ENCODE measurements around the gene PPP1R12C.

The PPP1R12C gene

DNA sequence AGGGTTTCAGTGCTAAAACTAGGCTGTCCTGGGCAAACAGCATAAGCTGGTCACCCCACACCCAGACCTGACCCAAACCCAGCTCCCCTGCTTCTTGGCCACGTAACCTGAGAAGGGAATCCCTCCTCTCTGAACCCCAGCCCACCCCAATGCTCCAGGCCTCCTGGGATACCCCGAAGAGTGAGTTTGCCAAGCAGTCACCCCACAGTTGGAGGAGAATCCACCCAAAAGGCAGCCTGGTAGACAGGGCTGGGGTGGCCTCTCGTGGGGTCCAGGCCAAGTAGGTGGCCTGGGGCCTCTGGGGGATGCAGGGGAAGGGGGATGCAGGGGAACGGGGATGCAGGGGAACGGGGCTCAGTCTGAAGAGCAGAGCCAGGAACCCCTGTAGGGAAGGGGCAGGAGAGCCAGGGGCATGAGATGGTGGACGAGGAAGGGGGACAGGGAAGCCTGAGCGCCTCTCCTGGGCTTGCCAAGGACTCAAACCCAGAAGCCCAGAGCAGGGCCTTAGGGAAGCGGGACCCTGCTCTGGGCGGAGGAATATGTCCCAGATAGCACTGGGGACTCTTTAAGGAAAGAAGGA is 2.8 kb downstream of the PPP1R12C start:
- H3K4me3 ChIP-seq (ENCODE audit: low read depth, low read length, poor library complexity, severe bottlenecking): no peak overlapping the region
- H3F3A ChIP-seq (ENCODE audit: insufficient read depth, low read length): no peaks in the 10 kb centered on the region
- H3K4me2 ChIP-seq (ENCODE audit: low read length): peak overlapping the region; percentile 89
- H3K9me2 ChIP-seq (ENCODE audit: low read depth, low read length): no peaks in the 10 kb centered on the region
- no peak for TF ChIP-seq EZH2 (IDR thresholded peaks at IDR 0.05; ENCODE audit: borderline replicate concordance, low read length)
- TF ChIP-seq, protein P1, sequence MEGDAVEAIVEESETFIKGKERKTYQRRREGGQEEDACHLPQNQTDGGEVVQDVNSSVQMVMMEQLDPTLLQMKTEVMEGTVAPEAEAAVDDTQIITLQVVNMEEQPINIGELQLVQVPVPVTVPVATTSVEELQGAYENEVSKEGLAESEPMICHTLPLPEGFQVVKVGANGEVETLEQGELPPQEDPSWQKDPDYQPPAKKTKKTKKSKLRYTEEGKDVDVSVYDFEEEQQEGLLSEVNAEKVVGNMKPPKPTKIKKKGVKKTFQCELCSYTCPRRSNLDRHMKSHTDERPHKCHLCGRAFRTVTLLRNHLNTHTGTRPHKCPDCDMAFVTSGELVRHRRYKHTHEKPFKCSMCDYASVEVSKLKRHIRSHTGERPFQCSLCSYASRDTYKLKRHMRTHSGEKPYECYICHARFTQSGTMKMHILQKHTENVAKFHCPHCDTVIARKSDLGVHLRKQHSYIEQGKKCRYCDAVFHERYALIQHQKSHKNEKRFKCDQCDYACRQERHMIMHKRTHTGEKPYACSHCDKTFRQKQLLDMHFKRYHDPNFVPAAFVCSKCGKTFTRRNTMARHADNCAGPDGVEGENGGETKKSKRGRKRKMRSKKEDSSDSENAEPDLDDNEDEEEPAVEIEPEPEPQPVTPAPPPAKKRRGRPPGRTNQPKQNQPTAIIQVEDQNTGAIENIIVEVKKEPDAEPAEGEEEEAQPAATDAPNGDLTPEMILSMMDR (IDR thresholded peaks at IDR 0.05; ENCODE audit: low read length): no peak
- no peak overlapping the region for H3K9ac ChIP-seq (ENCODE audit: low read length)
- peaks cover 41% of the 10 kb centered on the region for H3K4me1 ChIP-seq (ENCODE audit: insufficient read depth, low read length, severe bottlenecking)
- H3K27me3 ChIP-seq (ENCODE audit: insufficient read depth, low read length): no peaks in the 10 kb centered on the region
- H3K9me3 ChIP-seq (ENCODE audit: low read length): no peaks in the 10 kb centered on the region
- no peaks in the 10 kb centered on the region for H3K79me2 ChIP-seq (ENCODE audit: insufficient read depth, low read length)
- no peaks in the 10 kb centered on the region for H4K20me1 ChIP-seq (ENCODE audit: insufficient read depth, low read length)
- H2AFZ ChIP-seq (ENCODE audit: low read length): no peak overlapping the region
- no peak overlapping the region for H3K27ac ChIP-seq (ENCODE audit: low read depth, low read length, poor library complexity, severe bottlenecking)
- peaks cover 12% of the 10 kb centered on the region; the same call in 1 of the 2 replicates for H3K36me3 ChIP-seq (ENCODE audit: insufficient read depth, low read length)

DNA sequence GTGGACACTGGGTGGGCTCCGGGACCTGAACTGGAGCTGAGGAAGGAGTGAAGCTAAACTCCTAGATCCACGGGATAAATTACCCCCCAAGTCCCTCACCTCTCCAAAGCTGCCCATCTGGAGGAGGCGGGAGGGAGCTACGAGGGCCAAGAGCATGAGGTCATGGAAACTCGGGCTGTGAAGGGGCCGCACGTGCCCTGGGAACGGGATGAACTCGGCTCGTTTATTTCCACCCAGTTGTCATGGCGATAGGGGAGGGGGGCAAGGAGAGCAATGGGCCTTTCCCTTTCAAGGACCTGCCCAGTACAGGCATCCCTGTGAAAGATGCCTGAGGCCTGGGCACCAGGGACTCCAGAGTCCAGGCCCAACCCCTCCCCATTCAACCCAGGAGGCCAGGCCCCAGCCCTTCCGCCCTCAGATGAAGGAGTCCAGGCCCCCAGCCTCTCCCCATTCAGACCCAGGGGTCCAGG is 3.8 kb downstream of the PPP1R12C start:
- Histone ChIP-seq H3K79me2 (ENCODE audit: insufficient read depth, low read length) (no peaks in the 10 kb centered on the region), H3K4me3 (ENCODE audit: low read depth, low read length, poor library complexity, severe bottlenecking) (peak overlapping the region; percentile 9), H3K27ac (ENCODE audit: low read depth, low read length, poor library complexity, severe bottlenecking) (peak overlapping the region; percentile 64), H3K9me3 (ENCODE audit: low read length) (no peaks in the 10 kb centered on the region), H3K4me2 (ENCODE audit: low read length) (peak overlapping the region; percentile 36), H3K9ac (ENCODE audit: low read length) (no peak overlapping the region), H3K9me2 (ENCODE audit: low read depth, low read length) (no peaks in the 10 kb centered on the region), H3K4me1 (ENCODE audit: insufficient read depth, low read length, severe bottlenecking) (peaks cover 41% of the 10 kb centered on the region), H2AFZ (ENCODE audit: low read length) (no peak overlapping the region), H3F3A (ENCODE audit: insufficient read depth, low read length) (no peaks in the 10 kb centered on the region), H4K20me1 (ENCODE audit: insufficient read depth, low read length) (no peaks in the 10 kb centered on the region), H3K27me3 (ENCODE audit: insufficient read depth, low read length) (no peaks in the 10 kb centered on the region), H3K36me3 (ENCODE audit: insufficient read depth, low read length) (peaks cover 23% of the 10 kb centered on the region; the same call in 1 of the 2 replicates)
- TF ChIP-seq EZH2 (IDR thresholded peaks at IDR 0.05; ENCODE audit: borderline replicate concordance, low read length): no peak
- TF ChIP-seq, protein P1 (IDR thresholded peaks at IDR 0.05; ENCODE audit: low read length): no peak

DNA sequence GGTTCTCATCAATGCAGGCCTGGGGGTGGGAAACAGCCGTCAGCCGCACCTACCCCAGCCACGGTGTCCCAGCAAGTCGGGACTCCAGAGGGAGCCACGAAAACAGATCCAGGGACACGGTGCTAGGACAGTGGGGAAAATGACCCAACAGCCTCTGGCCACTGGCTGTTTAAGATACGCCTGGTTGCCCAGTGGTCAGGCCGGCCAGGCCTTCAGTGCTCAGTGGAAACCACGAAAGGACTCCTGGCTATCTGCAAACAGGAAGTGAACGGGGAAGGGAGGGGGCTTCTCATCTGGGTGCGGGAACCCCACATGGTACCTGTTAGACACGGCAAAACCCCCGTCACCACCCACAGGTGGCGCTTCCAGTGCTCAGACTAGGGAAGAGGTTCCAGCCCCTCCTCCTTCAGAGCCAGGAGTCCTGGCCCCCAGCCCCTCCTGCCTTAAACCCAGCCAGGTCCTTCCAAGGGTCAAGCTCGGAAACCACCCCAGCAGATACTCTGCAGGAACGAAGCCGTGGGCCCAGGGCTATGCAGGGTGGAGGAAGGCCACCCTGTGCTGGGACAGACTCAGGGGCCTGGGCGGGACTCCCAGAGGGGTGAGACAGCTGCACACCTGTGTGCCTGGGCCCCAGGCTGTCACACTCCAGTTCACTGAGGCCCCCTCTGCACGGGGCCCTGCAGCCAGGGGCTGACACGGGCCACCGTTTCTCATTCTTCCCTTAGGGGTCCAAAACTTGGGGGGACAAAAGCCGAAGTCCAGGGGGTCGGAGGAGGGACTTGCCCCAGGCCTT is 4.5 kb downstream of the PPP1R12C start:
- Histone ChIP-seq H3K9me3 (ENCODE audit: low read length) (no peaks in the 10 kb centered on the region), H3K4me1 (ENCODE audit: insufficient read depth, low read length, severe bottlenecking) (peaks cover 36% of the 10 kb centered on the region), H3K9me2 (ENCODE audit: low read depth, low read length) (no peaks in the 10 kb centered on the region), H3F3A (ENCODE audit: insufficient read depth, low read length) (no peaks in the 10 kb centered on the region), H3K27ac (ENCODE audit: low read depth, low read length, poor library complexity, severe bottlenecking) (peak overlapping the region; percentile 64), H3K9ac (ENCODE audit: low read length) (no peak overlapping the region), H3K36me3 (ENCODE audit: insufficient read depth, low read length) (peaks cover 24% of the 10 kb centered on the region; the same call in 1 of the 2 replicates), H2AFZ (ENCODE audit: low read length) (no peak overlapping the region), H3K4me2 (ENCODE audit: low read length) (peak overlapping the region; percentile 36), H3K79me2 (ENCODE audit: insufficient read depth, low read length) (no peaks in the 10 kb centered on the region), H3K4me3 (ENCODE audit: low read depth, low read length, poor library complexity, severe bottlenecking) (peak overlapping the region; percentile 9), H4K20me1 (ENCODE audit: insufficient read depth, low read length) (no peaks in the 10 kb centered on the region), H3K27me3 (ENCODE audit: insufficient read depth, low read length) (no peaks in the 10 kb centered on the region)
- TF ChIP-seq EZH2 (IDR thresholded peaks at IDR 0.05; ENCODE audit: borderline replicate concordance, low read length): no peak
- TF ChIP-seq, protein P1 (IDR thresholded peaks at IDR 0.05; ENCODE audit: low read length): peak; percentile 59

Measured in OCI-LY1 (cell line).